PC-9 (cell line): ENCODE data around the gene CFAP74.

Experiments
- EZH2 ChIP-seq: fragments of 200-600 bp; sonication (generic); IDR thresholded peaks from 2 replicates; pipeline ENCODE4 v1.8.0; 2017; ENCODE audit warnings: antibody characterized with exemption, low read depth
- TF ChIP-seq, protein P1 (sequence below): fragments of 200-600 bp; sonication (generic); conservative IDR thresholded peaks from 2 replicates; pipeline ENCODE4 v1.6.1; 2017; ENCODE audit warnings: mixed run types, antibody characterized with exemption, mild to moderate bottlenecking, moderate library complexity

DNA sequence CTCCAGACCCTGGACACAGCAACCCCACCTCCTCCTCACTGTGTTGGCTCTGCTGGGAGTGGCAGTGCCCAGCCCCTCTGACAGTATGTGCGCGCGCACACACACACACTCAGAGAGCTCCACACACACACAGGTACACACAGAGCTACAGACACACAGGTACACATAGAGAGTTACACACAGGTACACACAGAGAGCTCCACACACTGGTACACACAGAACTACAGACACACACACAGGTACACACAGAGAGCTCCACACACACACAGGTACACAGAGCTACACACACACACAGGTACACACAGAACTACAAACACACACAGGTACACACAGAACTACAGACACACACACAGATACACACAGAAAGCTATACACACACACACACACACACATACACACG is 40.3 kb upstream of the CFAP74 start:
- TF ChIP-seq, protein P1, sequence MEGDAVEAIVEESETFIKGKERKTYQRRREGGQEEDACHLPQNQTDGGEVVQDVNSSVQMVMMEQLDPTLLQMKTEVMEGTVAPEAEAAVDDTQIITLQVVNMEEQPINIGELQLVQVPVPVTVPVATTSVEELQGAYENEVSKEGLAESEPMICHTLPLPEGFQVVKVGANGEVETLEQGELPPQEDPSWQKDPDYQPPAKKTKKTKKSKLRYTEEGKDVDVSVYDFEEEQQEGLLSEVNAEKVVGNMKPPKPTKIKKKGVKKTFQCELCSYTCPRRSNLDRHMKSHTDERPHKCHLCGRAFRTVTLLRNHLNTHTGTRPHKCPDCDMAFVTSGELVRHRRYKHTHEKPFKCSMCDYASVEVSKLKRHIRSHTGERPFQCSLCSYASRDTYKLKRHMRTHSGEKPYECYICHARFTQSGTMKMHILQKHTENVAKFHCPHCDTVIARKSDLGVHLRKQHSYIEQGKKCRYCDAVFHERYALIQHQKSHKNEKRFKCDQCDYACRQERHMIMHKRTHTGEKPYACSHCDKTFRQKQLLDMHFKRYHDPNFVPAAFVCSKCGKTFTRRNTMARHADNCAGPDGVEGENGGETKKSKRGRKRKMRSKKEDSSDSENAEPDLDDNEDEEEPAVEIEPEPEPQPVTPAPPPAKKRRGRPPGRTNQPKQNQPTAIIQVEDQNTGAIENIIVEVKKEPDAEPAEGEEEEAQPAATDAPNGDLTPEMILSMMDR, result no peak
- TF ChIP-seq EZH2, result no peak
